Heart left ventricle (tissue), 13 donors: Measurements from ENCODE around the gene KRT74.

Experiments used
- POLR2A ChIP-seq, 2 donors: fragments of 450-650 bp; IDR thresholded peaks; one replicate each; pipeline ENCODE4 v1.6.1; 2017; ENCODE audit warnings: antibody characterized with exemption in 2 of 2, mild to moderate bottlenecking in 2 of 2, moderate library complexity in 2 of 2
- TF ChIP-seq, protein P1 (sequence below), 12 donors: fragments of 200-600 bp; sonication (generic) in 4 of 12; IDR thresholded peaks; one replicate each; pipeline versions ENCODE4 v1.5.0 to v1.8.0; 2018 to 2022; ENCODE audit warnings: antibody characterized with exemption in 12 of 12, mild to moderate bottlenecking in 5 of 12
- donor health status: ischemic (EF 13 %, LVEDD 7.1; RV severe dilation, severe dysfunction).
- donor health status: DM: no; HTN: yes; CAD: no.
- donor health status: DM: no; HTN: no; CAD: no.
- donor health status: ischemic (EF 25% LVEDD 6.9; RV normal size, moderate dysfunction).
- donor health status: ischemic (EF 25% LVEDD 5.7; RV mildly dilated, moderate dysfunction).
- donor health status: ischemic (EF 35%, LVEDD 5.7; RV mildly dilated, moderate dysfunction).
- donor health status: nonischemic (EF 11% LVEDD 7.7; RV severe dilation, severe dysfunction).
- donor health status: DM: yes; HTN: yes; CAD: no.
- donor health status: PGD.
- donor health status: ischemic (EF 29% LVEDD 5.4; RV normal size, mild dysfunction).
- donor health status: nonischemic (EF 23%, LVEDD 6.1; RV moderate dilation, normal function).

DNA sequence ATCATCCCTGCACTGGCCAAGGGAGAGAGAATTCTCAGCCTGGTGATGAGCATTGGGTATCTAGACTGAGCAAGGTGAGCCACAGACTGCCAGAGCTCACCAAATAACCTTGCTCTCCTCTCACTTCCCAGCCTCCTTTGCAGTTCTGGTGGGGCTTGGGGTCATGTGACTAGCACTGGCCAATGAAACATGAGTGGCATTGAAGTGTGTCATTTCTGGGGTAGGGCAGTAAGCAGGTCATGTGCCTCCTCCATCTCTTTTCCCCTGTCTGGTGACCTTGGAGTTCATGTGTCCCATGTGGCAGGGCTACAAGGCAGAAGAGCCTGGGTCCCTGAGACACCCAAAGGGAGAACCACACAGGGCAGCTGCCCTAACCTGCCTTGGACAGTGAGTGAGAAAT lies 31.2 kb upstream of the KRT74 start:
- TF ChIP-seq POLR2A (IDR thresholded peaks at IDR 0.05) = no peak
- TF ChIP-seq, protein P1, sequence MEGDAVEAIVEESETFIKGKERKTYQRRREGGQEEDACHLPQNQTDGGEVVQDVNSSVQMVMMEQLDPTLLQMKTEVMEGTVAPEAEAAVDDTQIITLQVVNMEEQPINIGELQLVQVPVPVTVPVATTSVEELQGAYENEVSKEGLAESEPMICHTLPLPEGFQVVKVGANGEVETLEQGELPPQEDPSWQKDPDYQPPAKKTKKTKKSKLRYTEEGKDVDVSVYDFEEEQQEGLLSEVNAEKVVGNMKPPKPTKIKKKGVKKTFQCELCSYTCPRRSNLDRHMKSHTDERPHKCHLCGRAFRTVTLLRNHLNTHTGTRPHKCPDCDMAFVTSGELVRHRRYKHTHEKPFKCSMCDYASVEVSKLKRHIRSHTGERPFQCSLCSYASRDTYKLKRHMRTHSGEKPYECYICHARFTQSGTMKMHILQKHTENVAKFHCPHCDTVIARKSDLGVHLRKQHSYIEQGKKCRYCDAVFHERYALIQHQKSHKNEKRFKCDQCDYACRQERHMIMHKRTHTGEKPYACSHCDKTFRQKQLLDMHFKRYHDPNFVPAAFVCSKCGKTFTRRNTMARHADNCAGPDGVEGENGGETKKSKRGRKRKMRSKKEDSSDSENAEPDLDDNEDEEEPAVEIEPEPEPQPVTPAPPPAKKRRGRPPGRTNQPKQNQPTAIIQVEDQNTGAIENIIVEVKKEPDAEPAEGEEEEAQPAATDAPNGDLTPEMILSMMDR (IDR thresholded peaks at IDR 0.05) = no peak
